Embryonic facial prominence (tissue), 1 donor: Measurements from ENCODE around the gene ANKHD1.
"Not testable (repeated sequence)": the region's sequence is repeated elsewhere in the genome, so short reads cannot be mapped to it uniquely, and the experiment has no call there.

ENCODE experiments used
- DNase-seq: peaks from one replicate; pipeline ENCODE4 v3.0.0-alpha.2; 2016; ENCODE audit errors: extremely low spot score

The ANKHD1 gene

GRCh38 chr5:140420665-140421361 is 19.2 kb downstream of the ANKHD1 start:
- no peak for DNase-seq

DNA sequence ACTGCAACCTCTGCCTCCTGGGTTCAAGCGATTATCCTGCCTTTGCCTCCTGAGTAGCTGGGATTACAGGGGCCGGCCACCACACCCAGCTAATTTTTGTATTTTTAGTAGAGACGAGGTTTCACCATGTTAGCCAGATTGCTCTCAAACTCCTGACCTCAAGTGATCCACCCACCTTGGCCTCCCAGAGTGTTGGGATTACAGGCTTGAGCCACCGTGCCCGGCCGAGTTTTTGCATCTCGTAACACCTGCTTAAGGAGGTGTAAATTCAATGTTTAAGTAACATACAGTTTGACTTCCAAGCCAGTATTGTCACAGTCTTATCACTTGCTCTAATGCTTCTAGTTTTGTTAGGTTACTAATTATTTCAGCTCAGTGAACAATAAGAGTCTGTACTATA is 19.7 kb downstream of the ANKHD1 start:
- not testable (repeated sequence) for DNase-seq

GRCh38 chr5:140423609-140424008 is 22.0 kb downstream of the ANKHD1 start:
- DNase-seq = no peak

GRCh38 chr5:140424135-140424534 is 22.5 kb downstream of the ANKHD1 start:
- DNase-seq = no peak

DNA sequence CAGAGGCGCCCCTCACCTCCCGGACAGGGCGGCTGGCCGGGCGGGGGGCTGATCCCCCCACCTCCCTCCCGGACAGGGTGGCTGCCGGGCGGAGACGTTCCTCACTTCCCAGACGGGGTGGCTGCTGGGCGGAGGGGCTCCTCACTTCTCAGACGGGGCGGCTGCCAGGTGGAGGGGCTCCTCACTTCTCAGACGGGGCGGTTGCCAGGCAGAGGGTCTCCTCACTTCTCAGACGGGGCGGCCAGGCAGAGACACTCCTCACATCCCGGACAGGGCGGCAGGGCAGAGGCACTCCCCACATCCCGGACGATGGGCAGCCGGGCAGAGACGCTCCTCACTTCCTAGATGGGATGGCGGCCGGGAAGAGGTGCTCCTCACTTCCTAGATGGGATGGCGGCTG is 26.1 kb downstream of the ANKHD1 start:
- DNase-seq = not testable (repeated sequence)

- DNase-seq = no peak
Measured at GRCh38 chr5:140429724-140430123, 28.1 kb downstream of the ANKHD1 start.

GRCh38 chr5:140432212-140432611 is 30.6 kb downstream of the ANKHD1 start:
- DNase-seq = no peak

DNA sequence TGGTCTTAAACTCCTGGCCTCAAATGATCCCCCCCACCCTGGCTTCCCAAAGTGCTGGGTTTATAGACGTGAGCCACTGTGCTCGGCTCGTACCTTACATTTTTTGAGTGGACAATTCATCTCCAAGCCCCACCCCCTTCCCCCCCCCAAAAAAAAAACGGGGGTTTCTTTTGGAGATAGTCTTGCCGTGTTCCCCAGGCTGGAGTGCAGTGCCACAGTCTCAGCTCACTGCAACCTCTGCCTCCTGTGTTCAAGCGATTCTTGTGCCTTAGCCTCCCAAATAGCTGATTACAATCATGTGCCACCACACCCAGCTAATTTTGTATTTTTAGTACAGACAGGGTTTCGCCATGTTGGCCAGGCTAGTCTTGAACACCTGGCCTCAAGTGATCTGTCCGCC is 31.3 kb downstream of the ANKHD1 start:
- DNase-seq = no peak

- not testable (repeated sequence) for DNase-seq
Measured at GRCh38 chr5:140457368-140457767, 55.7 kb downstream of the ANKHD1 start.

DNA sequence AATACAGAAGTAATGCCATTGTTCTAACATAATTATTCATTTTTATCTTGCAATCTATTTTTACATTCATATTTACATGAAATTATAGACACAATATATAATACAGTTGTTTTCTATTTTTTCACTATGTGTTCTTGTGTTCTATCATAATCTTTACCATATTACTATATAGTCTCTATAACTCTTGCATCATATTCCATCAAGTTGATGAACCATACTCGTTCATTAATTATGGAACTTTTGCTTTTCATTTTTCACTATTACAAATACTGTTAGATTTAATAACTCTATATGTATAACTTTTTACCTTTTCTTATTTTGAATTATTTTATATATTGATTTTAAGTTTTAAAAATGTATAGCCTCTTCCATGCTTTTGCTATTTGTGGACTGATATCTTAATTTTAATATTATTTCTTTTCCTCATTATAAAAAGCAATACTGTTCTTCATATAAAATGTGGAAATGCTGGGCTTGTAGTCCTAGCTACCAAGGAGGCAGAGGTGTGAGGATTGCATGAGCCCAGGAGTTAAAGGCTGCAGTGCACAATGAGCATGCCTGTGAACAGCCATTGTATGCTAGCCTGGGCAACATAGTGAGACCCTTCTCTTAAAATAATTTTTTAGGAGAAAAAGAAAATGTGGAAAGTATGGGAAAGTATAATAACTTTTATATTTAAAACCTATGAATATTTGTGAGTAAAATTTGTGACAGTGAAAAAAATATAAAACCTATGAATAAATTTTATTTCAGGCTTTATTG is 65.5 kb downstream of the ANKHD1 start:
- DNase-seq = no peak

- DNase-seq = no peak
Measured at GRCh38 chr5:140468188-140468587, 66.6 kb downstream of the ANKHD1 start.

- DNase-seq = no peak
Measured at GRCh38 chr5:140469259-140469658, 67.6 kb downstream of the ANKHD1 start.

DNA sequence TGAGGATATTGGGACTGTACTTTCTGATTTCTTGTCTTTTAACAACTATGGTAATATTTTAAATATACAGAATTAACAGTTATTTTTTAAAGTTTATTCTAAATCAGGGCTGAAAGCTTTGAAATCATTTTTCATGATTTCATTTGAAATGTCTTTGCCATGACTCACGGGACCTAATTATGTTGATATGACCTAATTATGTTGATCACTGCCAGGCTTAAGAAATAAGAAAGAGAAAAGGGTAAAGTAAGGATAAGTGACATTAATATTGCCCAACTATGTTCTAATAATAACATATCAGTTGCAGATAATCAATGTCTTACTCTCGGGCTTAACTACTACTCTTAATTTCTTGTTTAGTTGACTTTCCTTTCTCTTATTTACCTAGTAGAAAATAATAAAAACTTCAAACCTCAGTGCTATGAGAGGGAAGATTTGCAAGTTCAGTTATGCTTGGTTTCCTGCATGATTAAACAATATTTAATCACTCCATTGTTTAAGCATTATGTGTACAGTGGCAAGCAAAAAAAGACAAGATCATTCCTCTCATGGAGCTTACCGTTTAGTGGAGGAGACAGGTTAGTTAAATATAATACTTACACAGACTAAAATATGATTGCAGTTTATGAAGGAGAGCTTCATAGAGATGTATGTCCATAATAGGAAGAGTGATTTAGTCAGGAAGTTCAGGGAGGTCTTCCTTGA is 78.8 kb downstream of the ANKHD1 start:
- no peak for DNase-seq

DNA sequence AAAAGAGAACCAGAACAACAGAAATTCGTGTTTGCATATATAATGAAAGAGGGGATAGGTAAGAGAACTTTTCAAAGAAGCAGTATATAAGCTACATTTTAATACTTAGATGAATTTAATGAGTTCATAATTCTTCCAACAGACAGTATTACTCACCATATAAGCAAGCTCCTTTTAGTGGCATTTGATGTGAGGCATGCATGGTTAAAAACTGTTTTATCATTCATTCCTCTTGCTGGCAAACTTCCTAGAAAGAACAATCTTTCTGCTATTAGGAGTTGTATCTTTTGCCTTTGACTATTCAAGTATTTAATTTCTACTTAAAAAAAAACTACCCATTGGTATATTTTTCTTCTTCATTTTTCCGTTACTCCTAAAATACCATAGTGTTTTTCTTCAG is 80.1 kb downstream of the ANKHD1 start:
- no peak for DNase-seq

GRCh38 chr5:140483055-140483454 is 81.4 kb downstream of the ANKHD1 start:
- no peak for DNase-seq

- DNase-seq = not testable (repeated sequence)
Measured at GRCh38 chr5:140488141-140488540, 86.5 kb downstream of the ANKHD1 start.

GRCh38 chr5:140488914-140489313 is 87.3 kb downstream of the ANKHD1 start:
- no peak for DNase-seq

GRCh38 chr5:140497897-140498296 is 96.3 kb downstream of the ANKHD1 start:
- DNase-seq = no peak

DNA sequence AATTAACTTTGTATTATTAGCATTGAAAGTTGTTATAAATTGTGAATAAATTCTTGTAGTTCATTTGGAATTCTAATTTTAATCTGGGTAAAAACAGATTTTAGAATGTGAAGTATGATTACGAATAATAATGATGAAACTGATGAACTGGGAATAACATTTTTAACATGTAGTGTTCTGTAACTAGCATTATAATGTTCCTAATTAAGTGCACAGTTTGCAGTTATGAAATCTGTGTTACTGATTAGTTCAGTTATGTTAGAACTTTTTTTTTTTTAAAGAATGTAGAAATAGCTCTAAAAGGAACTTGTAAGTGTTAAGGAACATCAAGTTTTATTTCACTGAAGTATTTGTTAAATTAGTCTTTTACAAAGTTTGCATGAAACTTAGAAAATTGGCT is 97.0 kb downstream of the ANKHD1 start:
- DNase-seq = no peak

DNA sequence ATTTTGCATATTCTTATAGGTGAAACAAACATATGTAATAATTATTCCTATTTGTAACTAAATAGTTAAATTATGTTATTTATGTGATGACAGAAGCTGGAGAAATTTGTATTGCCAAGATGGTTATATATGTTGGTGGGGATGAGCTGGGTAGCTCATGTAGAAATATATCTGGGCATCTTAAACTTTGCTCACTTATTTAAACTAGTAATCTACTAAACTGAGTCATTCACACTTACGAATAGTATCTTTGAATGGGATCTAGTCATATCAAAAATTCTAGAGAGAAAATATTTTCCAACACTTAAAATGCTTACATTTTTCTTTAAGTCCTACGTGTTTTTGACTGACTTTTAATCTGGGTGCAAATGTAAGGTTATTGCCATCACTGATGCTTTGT is 101.2 kb downstream of the ANKHD1 start:
- no peak for DNase-seq

GRCh38 chr5:140509898-140510297 is 108.3 kb downstream of the ANKHD1 start:
- DNase-seq = no peak

- no peak for DNase-seq
Measured at GRCh38 chr5:140513124-140513523, 111.5 kb downstream of the ANKHD1 start.

GRCh38 chr5:140524003-140524402 is 122.4 kb downstream of the ANKHD1 start:
- DNase-seq = no peak
